Kidney glomerular epithelial cell (primary cell): ENCODE results near the gene ATP2C1.

Experiments used
- DNase-seq: peaks from one replicate; lab custom pipeline; 2025; lab: John Stamatoyannopoulos, UW

The ATP2C1 gene

GRCh38 chr3:130895690-130896488, 2.0 kb downstream of the ATP2C1 start:
- peak; percentile 10 for DNase-seq

GRCh38 chr3:130897316-130897715, 3.4 kb downstream of the ATP2C1 start:
- DNase-seq, result no peak

GRCh38 chr3:130900959-130901358, 7.1 kb downstream of the ATP2C1 start:
- peak; percentile 50 for DNase-seq

GRCh38 chr3:130901463-130902204, 7.8 kb downstream of the ATP2C1 start:
- no peak for DNase-seq

GRCh38 chr3:130903412-130903908, 9.6 kb downstream of the ATP2C1 start:
- DNase-seq, result no peak

GRCh38 chr3:130904491-130904890, 10.6 kb downstream of the ATP2C1 start:
- DNase-seq, result no peak

GRCh38 chr3:130905551-130905950, 11.7 kb downstream of the ATP2C1 start:
- DNase-seq, result no peak

GRCh38 chr3:130906374-130906995, 12.6 kb downstream of the ATP2C1 start:
- DNase-seq, result no peak

- no peak for DNase-seq
Measured at GRCh38 chr3:130907500-130907899, 13.6 kb downstream of the ATP2C1 start.

GRCh38 chr3:130907966-130908365, 14.1 kb downstream of the ATP2C1 start:
- no peak for DNase-seq

GRCh38 chr3:130915567-130916292, 21.8 kb downstream of the ATP2C1 start:
- no peak for DNase-seq

- no peak for DNase-seq
Measured at GRCh38 chr3:130916507-130917167, 22.8 kb downstream of the ATP2C1 start.

GRCh38 chr3:130918328-130918727, 24.4 kb downstream of the ATP2C1 start:
- no peak for DNase-seq

GRCh38 chr3:130925628-130926027, 31.7 kb downstream of the ATP2C1 start:
- DNase-seq, result no peak

GRCh38 chr3:130926504-130926903, 32.6 kb downstream of the ATP2C1 start:
- DNase-seq, result no peak

GRCh38 chr3:130929804-130930203, 35.9 kb downstream of the ATP2C1 start:
- DNase-seq, result no peak

- no peak for DNase-seq
Measured at GRCh38 chr3:130932979-130933378, 39.1 kb downstream of the ATP2C1 start.

GRCh38 chr3:130933801-130934345, 40.0 kb downstream of the ATP2C1 start:
- no peak for DNase-seq

GRCh38 chr3:130934442-130935089, 40.7 kb downstream of the ATP2C1 start:
- no peak for DNase-seq

- DNase-seq, result peak; percentile 24
Measured at GRCh38 chr3:130935761-130936492, 42.0 kb downstream of the ATP2C1 start.
